Measurements from ENCODE around the gene SAAL1.

DNA sequence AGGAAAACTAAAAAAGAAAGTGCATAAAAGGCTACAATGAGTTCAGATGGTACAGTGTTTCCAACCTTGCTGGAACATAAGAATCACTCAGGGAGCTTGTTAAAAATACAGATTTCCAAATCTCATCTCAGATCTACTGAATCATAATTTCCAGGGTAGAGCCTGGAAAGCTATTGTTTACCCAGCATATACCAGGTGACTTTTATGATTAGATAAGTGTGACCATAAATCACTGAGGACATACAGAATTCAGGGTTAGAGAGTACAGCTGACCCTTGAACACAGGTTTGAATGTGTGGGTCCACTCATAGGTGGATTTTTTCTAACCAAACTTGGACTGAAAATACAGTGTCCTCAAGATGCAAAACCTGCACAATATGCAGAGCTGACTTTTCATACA, 11.9 kb downstream of the SAAL1 start:
- TF ChIP-seq CTCF (IDR thresholded peaks at IDR 0.05; ENCODE audit: insufficient read depth, low read length, poor library complexity, severe bottlenecking) (no peak), EZH2phosphoT487 (conservative IDR thresholded peaks at IDR 0.05; ENCODE audit: low read length) (no peak)

Data from SU-DHL-6 (cell line).